PC-3 (cell line): ENCODE data around the gene ADAMTS17. TPM values are rescaled to one million over a fixed set of nuclear protein-coding genes. Genes with fewer than 3 reads are reported as not detected.
A peak's percentile ranks its signal among the peaks of the same experiment; 100 is the strongest.

Experiments
- ATAC-seq: fragments of 200-7000 bp; cut with Tn5 transposase; 2 replicates; pipeline ENCODE4 v1.9.1; 2020; ENCODE audit warnings: mild to moderate bottlenecking, moderate library complexity
- BruUV-seq: library from RNA; stranded (reverse); fragments of 400-500 nt; replicated peaks from 2 replicates; lab custom pipeline; 2021; lab: Mats Ljungman, UMichigan
- CTCF ChIA-PET: fragments of 300-600 bp; sonication (Branson Sonifier 250); formaldehyde crosslinking; loops from one replicate; lab custom pipeline; 2022; ENCODE audit warnings: antibody characterized with exemption; lab: Charles Lee
- POLR2A ChIA-PET: fragments of 300-600 bp; sonication (Branson Sonifier 250); formaldehyde crosslinking; loops from one replicate; lab custom pipeline; 2022; ENCODE audit warnings: antibody characterized with exemption; ENCODE audit not compliant: unreplicated experiment; lab: Charles Lee
- DNase-seq: peaks from one replicate; pipeline ENCODE4 v3.0.0-alpha.2; 2015
- H2AFZ ChIP-seq: fragments of 300-600 bp; sonication (generic); 2 replicates; pipeline ENCODE4 v1.6.0; 2016; ENCODE audit warnings: antibody characterized with exemption, low read length
- H3F3A ChIP-seq: fragments of 300-600 bp; sonication (generic); one replicate; pipeline ENCODE4 v1.6.0; 2017; ENCODE audit warnings: antibody characterized with exemption, low read length, control low read depth, mild to moderate bottlenecking; ENCODE audit not compliant: unreplicated experiment
- H3K27ac ChIP-seq: fragments of 300-600 bp; sonication (generic); 2 replicates; pipeline ENCODE4 v1.5.1; 2016; ENCODE audit warnings: mild to moderate bottlenecking, low read length
- H3K27me3 ChIP-seq: fragments of 300-600 bp; sonication (generic); 2 replicates; pipeline ENCODE4 v1.6.1; 2016; ENCODE audit warnings: low read length, mixed read lengths
- H3K36me3 ChIP-seq: fragments of 300-600 bp; sonication (generic); 2 replicates; pipeline ENCODE4 v1.6.1; 2016; ENCODE audit warnings: low read depth, mixed run types, low read length, mixed read lengths
- H3K4me1 ChIP-seq: fragments of 300-600 bp; sonication (generic); 2 replicates; pipeline ENCODE4 v1.5.1; 2016; ENCODE audit warnings: low read length; ENCODE audit not compliant: insufficient read depth
- H3K4me2 ChIP-seq: fragments of 300-600 bp; sonication (generic); 2 replicates; pipeline ENCODE4 v1.6.0; 2016; ENCODE audit warnings: low read length
- H3K4me3 ChIP-seq: fragments of 300-600 bp; sonication (generic); 2 replicates; pipeline ENCODE4 v1.5.1; 2016; ENCODE audit warnings: mild to moderate bottlenecking, low read length, mixed read lengths
- H3K79me2 ChIP-seq: fragments of 300-600 bp; sonication (generic); 2 replicates; pipeline ENCODE4 v1.6.1; 2017; ENCODE audit warnings: low read length, mixed read lengths
- H3K9ac ChIP-seq: fragments of 300-600 bp; sonication (generic); 2 replicates; pipeline ENCODE4 v1.6.0; 2016; ENCODE audit warnings: mild to moderate bottlenecking, low read length
- H3K9me2 ChIP-seq: fragments of 300-600 bp; sonication (generic); replicated peaks from 2 replicates; pipeline ENCODE4 v1.6.1; 2016; ENCODE audit warnings: mixed run types, low read length, mixed read lengths
- H3K9me3 ChIP-seq: fragments of 300-600 bp; sonication (generic); 2 replicates; pipeline ENCODE4 v1.6.1; 2016; ENCODE audit warnings: low read length, mixed read lengths
- H4K20me1 ChIP-seq: fragments of 300-600 bp; sonication (generic); 2 replicates; pipeline ENCODE4 v1.6.1; 2016; ENCODE audit warnings: low read length, mixed read lengths
- CTCF ChIP-seq: fragments of 300-600 bp; sonication (generic); conservative IDR thresholded peaks from 2 replicates; pipeline ENCODE4 v1.5.1; 2017; ENCODE audit warnings: antibody characterized with exemption, low read depth, mild to moderate bottlenecking, low read length
- EZH2 ChIP-seq: fragments of 300-600 bp; sonication (generic); IDR thresholded peaks from one replicate; pipeline ENCODE4 v1.6.1; 2017; ENCODE audit warnings: antibody characterized with exemption, mild to moderate bottlenecking, low read length; ENCODE audit not compliant: unreplicated experiment
- EZH2phosphoT487 ChIP-seq: fragments of 300-600 bp; sonication (generic); IDR thresholded peaks from 2 replicates; pipeline ENCODE4 v1.6.1; 2018; ENCODE audit warnings: mild to moderate bottlenecking, antibody characterized with exemption, low read length, borderline replicate concordance
- intact Hi-C: fragments of 100-400 bp; cut with micrococcal nuclease; formaldehyde crosslinking; loops from 2 replicates; pipeline ENCODE4 v1.9.0; 2023
- total RNA-seq: library from RNA; depleted of rRNA; stranded (reverse); fragments of >200 nt; gene quantifications from 2 replicates; pipeline ENCODE4 v1.2.3, GENCODE V29; 2014

ADAMTS17 gene
- total RNA-seq, 1 experiment from 2014 or later: 6.9 TPM

DNA sequence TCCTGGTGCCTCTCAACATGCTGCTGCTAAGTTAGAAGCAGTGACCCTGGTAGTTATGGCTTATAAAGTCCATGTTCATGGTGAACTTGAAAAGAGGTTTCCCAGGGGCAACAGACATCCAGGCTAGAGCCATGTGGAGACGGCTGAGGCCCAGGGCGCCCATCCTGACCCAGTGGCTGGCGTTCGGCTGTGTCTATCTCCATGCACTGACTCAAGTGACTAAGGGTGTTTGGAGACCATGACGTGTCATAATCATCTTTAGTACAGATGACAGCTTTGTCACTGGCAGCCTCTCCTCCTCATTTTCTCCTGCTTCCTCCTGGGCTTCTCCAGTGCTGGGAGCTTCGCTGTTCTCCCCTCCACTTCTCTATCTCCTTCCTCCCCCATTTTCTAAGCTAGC lies 321.2 kb downstream of the ADAMTS17 start:
- no peaks in the 10 kb centered on the region for H3F3A ChIP-seq
- POLR2A ChIA-PET: no interaction called here
- intact Hi-C loops: no loop called here
- no peaks in the 10 kb centered on the region for H3K9me3 ChIP-seq
- no peaks in the 10 kb centered on the region for H3K79me2 ChIP-seq
- peaks cover 10% of the 10 kb centered on the region; the same call in 1 of the 2 replicates for H3K4me1 ChIP-seq
- no peaks in the 10 kb centered on the region for H3K9me2 ChIP-seq
- H3K4me3 ChIP-seq: no peak overlapping the region
- no peak overlapping the region for H3K9ac ChIP-seq
- CTCF ChIA-PET: no interaction called here
- no peak; the same call in 1 of the 2 replicates for ATAC-seq
- no peaks in the 10 kb centered on the region for H3K36me3 ChIP-seq
- TF ChIP-seq EZH2phosphoT487 (no peak), EZH2 (no peak), CTCF (no peak)
- H4K20me1 ChIP-seq: no peaks in the 10 kb centered on the region
- DNase-seq: no peak
- no peak overlapping the region for H3K27ac ChIP-seq
- 0 out of 2 replicates have a peak overlapping the region, but pooled peaks have one; percentile 10 for H3K4me2 ChIP-seq
- no peak overlapping the region for H2AFZ ChIP-seq
- no TSS peak for BruUV-seq
- no peaks in the 10 kb centered on the region for H3K27me3 ChIP-seq

DNA sequence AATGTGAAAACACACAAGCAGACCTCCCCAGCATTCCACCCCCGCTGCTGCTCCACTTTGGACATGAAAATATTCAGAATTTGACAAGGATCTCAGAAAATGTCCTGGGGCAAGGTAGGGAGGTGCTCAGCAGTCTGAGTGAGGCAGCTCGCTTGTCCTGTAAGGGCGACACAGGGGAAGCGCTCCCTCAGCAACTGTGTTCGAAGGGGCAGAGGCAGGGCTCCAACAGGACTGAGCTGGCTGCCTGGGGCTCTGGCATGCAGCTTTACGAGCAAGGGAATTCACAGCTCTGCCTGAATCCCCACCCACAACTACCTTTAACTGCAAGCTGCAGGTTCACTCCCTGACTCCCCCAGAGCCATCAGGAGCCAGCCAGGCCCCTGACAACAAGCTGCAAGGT lies 321.6 kb downstream of the ADAMTS17 start:
- CTCF ChIA-PET: no interaction called here
- no peak overlapping the region for H3K4me3 ChIP-seq
- DNase-seq: peak; percentile 40

More for the DNA sequence above, 321.6 kb downstream of the ADAMTS17 start:
- no peak overlapping the region for H3K9ac ChIP-seq
- no peaks in the 10 kb centered on the region for H3K9me3 ChIP-seq
- no peaks in the 10 kb centered on the region for H3K36me3 ChIP-seq
- no peaks in the 10 kb centered on the region for H3K27me3 ChIP-seq
- H3K4me1 ChIP-seq: peaks cover 10% of the 10 kb centered on the region; the same call in 1 of the 2 replicates
- BruUV-seq: no TSS peak
- H4K20me1 ChIP-seq: no peaks in the 10 kb centered on the region
- no peak for TF ChIP-seq CTCF
- TF ChIP-seq EZH2: no peak
- TF ChIP-seq EZH2phosphoT487: no peak
- no peaks in the 10 kb centered on the region for H3F3A ChIP-seq
- 0 out of 2 replicates have a peak overlapping the region, but pooled peaks have one; percentile 10 for H3K4me2 ChIP-seq
- no peak overlapping the region for H2AFZ ChIP-seq
- peak; percentile 74 for ATAC-seq
- intact Hi-C loops: no loop called here
- POLR2A ChIA-PET: no interaction called here
- H3K27ac ChIP-seq: no peak overlapping the region
- H3K9me2 ChIP-seq: no peaks in the 10 kb centered on the region
- no peaks in the 10 kb centered on the region for H3K79me2 ChIP-seq
